Measurements from ENCODE around the gene TCN2. TPM values are rescaled to one million over a fixed set of nuclear protein-coding genes. Genes with fewer than 3 reads are reported as not detected.
A peak's percentile ranks its signal among the peaks of the same experiment; 100 is the strongest.
"Not testable (repeated sequence)": the region's sequence is repeated elsewhere in the genome, so short reads cannot be mapped to it uniquely, and the experiment has no call there.

Gene TCN2
- total RNA-seq, 1 donor, result 8.1 TPM

GRCh38 chr22:30607939-30608338 lies 965 bp downstream of the TCN2 start:
- DNase-seq (ENCODE audit: low read depth in 2 of 3, low spot score in 2 of 3), result no peak

GRCh38 chr22:30609260-30610185 lies 2.5 kb downstream of the TCN2 start:
- peak in 2 of 3 donors; percentile 71 to 75 for DNase-seq (ENCODE audit: low read depth in 2 of 3, low spot score in 2 of 3)

- DNase-seq (ENCODE audit: low read depth in 2 of 3, low spot score in 2 of 3), result no peak
Measured at GRCh38 chr22:30610299-30610698, 3.3 kb downstream of the TCN2 start.

- no peak for DNase-seq (ENCODE audit: low read depth in 2 of 3, low spot score in 2 of 3)
Measured at GRCh38 chr22:30611197-30611596, 4.2 kb downstream of the TCN2 start.

- DNase-seq (ENCODE audit: low read depth in 2 of 3, low spot score in 2 of 3), result no peak
Measured at GRCh38 chr22:30612789-30613188, 5.8 kb downstream of the TCN2 start.

- DNase-seq (ENCODE audit: low read depth in 2 of 3, low spot score in 2 of 3), result no peak
Measured at GRCh38 chr22:30614268-30614667, 7.3 kb downstream of the TCN2 start.

GRCh38 chr22:30614879-30615278 lies 7.9 kb downstream of the TCN2 start:
- no peak for DNase-seq (ENCODE audit: low read depth in 2 of 3, low spot score in 2 of 3)

GRCh38 chr22:30615543-30615954 lies 8.6 kb downstream of the TCN2 start:
- no peak for DNase-seq (ENCODE audit: low read depth in 2 of 3, low spot score in 2 of 3)

GRCh38 chr22:30617819-30618218 lies 10.8 kb downstream of the TCN2 start:
- DNase-seq (ENCODE audit: low read depth in 2 of 3, low spot score in 2 of 3), result no peak

- not testable (repeated sequence) for DNase-seq (ENCODE audit: low read depth in 2 of 3, low spot score in 2 of 3)
Measured at GRCh38 chr22:30619909-30620308, 12.9 kb downstream of the TCN2 start.

- DNase-seq (ENCODE audit: low read depth in 2 of 3, low spot score in 2 of 3), result no peak
Measured at GRCh38 chr22:30626413-30626812, 19.4 kb downstream of the TCN2 start.

- DNase-seq (ENCODE audit: low read depth in 2 of 3, low spot score in 2 of 3), result no peak
Measured at GRCh38 chr22:30627471-30627870, 20.5 kb downstream of the TCN2 start.

GRCh38 chr22:30628491-30628890 lies 21.5 kb downstream of the TCN2 start:
- no peak for DNase-seq (ENCODE audit: low read depth in 2 of 3, low spot score in 2 of 3)

- not testable (repeated sequence) for DNase-seq (ENCODE audit: low read depth in 2 of 3, low spot score in 2 of 3)
Measured at GRCh38 chr22:30631469-30631868, 24.5 kb downstream of the TCN2 start.

GRCh38 chr22:30634471-30635233 lies 27.7 kb downstream of the TCN2 start:
- DNase-seq (ENCODE audit: low read depth in 2 of 3, low spot score in 2 of 3), result peak; percentile 80 to 86 (median 85)

GRCh38 chr22:30635273-30636225 lies 28.6 kb downstream of the TCN2 start, which contains the start of gene SLC35E4:
Gene SLC35E4, plus strand, starts transcription at chr22:30635781. Its CDS starts 670 bp downstream, at chr22:30636451.
- DNase-seq (ENCODE audit: low read depth in 2 of 3, low spot score in 2 of 3), result peak; percentile 85 to 86 (median 85)

GRCh38 chr22:30636226-30637077 lies 29.5 kb downstream of the TCN2 start:
- peak in 1 of 3 donors; percentile 5 for DNase-seq (ENCODE audit: low read depth in 2 of 3, low spot score in 2 of 3)

GRCh38 chr22:30637701-30638114 lies 30.7 kb downstream of the TCN2 start:
- no peak for DNase-seq (ENCODE audit: low read depth in 2 of 3, low spot score in 2 of 3)

- DNase-seq (ENCODE audit: low read depth in 2 of 3, low spot score in 2 of 3), result no peak
Measured at GRCh38 chr22:30640361-30640760, 33.4 kb downstream of the TCN2 start.
